HG02885 (cell line): ENCODE data around the gene PCBP3.

ENCODE experiments used
- ATAC-seq: cut with Tn5 transposase; IDR thresholded peaks from one replicate; pipeline ENCODE4 v1.9.1; 2021; ENCODE audit warnings: mild to moderate bottlenecking; ENCODE audit not compliant: unreplicated experiment, poor library complexity

The PCBP3 gene

GRCh38 chr21:45741691-45742090 lies 98.2 kb downstream of the PCBP3 start:
- ATAC-seq = no peak

GRCh38 chr21:45742247-45742646 lies 98.7 kb downstream of the PCBP3 start:
- ATAC-seq = no peak

- no peak for ATAC-seq
These were observed 101.7 kb downstream of the PCBP3 start for GRCh38 chr21:45745256-45745655.

- no peak for ATAC-seq
These were observed 103.8 kb downstream of the PCBP3 start for GRCh38 chr21:45747233-45747766.

GRCh38 chr21:45747802-45748445 lies 104.4 kb downstream of the PCBP3 start:
- no peak for ATAC-seq

- no peak for ATAC-seq
These were observed 105.1 kb downstream of the PCBP3 start for GRCh38 chr21:45748593-45748992.

GRCh38 chr21:45749974-45750373 lies 106.4 kb downstream of the PCBP3 start:
- no peak for ATAC-seq

GRCh38 chr21:45750936-45751335 lies 107.4 kb downstream of the PCBP3 start:
- no peak for ATAC-seq

- ATAC-seq = no peak
These were observed 109.9 kb downstream of the PCBP3 start for GRCh38 chr21:45753445-45753844.

- no peak for ATAC-seq
These were observed 112.5 kb downstream of the PCBP3 start for GRCh38 chr21:45756029-45756428.

- no peak for ATAC-seq
These were observed 113.1 kb downstream of the PCBP3 start for GRCh38 chr21:45756669-45757068.

- no peak for ATAC-seq
These were observed 118.2 kb downstream of the PCBP3 start for GRCh38 chr21:45761704-45762103.

- ATAC-seq = no peak
These were observed 119.5 kb downstream of the PCBP3 start for GRCh38 chr21:45763074-45763473.

GRCh38 chr21:45763506-45763905 lies 120.0 kb downstream of the PCBP3 start:
- no peak for ATAC-seq

GRCh38 chr21:45764792-45765191 lies 121.3 kb downstream of the PCBP3 start:
- no peak for ATAC-seq

- ATAC-seq = no peak
These were observed 121.8 kb downstream of the PCBP3 start for GRCh38 chr21:45765375-45765774.

GRCh38 chr21:45766055-45766454 lies 122.5 kb downstream of the PCBP3 start:
- no peak for ATAC-seq

GRCh38 chr21:45766501-45766900 lies 123.0 kb downstream of the PCBP3 start:
- no peak for ATAC-seq

GRCh38 chr21:45767071-45768006 lies 123.8 kb downstream of the PCBP3 start:
- ATAC-seq = no peak

- no peak for ATAC-seq
These were observed 124.7 kb downstream of the PCBP3 start for GRCh38 chr21:45768011-45768739.

GRCh38 chr21:45768740-45769048 lies 125.2 kb downstream of the PCBP3 start:
- no peak for ATAC-seq
